ENCODE measurements around the gene NOD1. TPM values are rescaled to one million over a fixed set of nuclear protein-coding genes. Genes with fewer than 3 reads are reported as not detected.

NOD1 gene
- total RNA-seq, 1 donor from 2014 or later = 4.2 TPM

GRCh38 chr7:30460246-30460633 lies 18.3 kb downstream of the NOD1 start:
- Histone ChIP-seq H3K27me3 (ENCODE audit: control insufficient read depth, insufficient read depth, low read length) (no peaks in the 10 kb centered on the region), H3K36me3 (ENCODE audit: control insufficient read depth, insufficient read depth, low read length) (peaks cover 2% of the 10 kb centered on the region), H3K4me3 (ENCODE audit: low read depth, low read length) (no peak overlapping the region)
- DNase-seq (ENCODE audit: low read depth) (no peak), FAIRE-seq (no peak)
- TF ChIP-seq CTCF (IDR thresholded peaks at IDR 0.05; ENCODE audit: insufficient read depth, low read length, severe bottlenecking) = no peak

GRCh38 chr7:30459591-30460245 lies 18.9 kb downstream of the NOD1 start:
- FAIRE-seq (no peak), DNase-seq (ENCODE audit: low read depth) (no peak)
- Histone ChIP-seq H3K27me3 (ENCODE audit: control insufficient read depth, insufficient read depth, low read length) (no peaks in the 10 kb centered on the region), H3K4me3 (ENCODE audit: low read depth, low read length) (no peak overlapping the region), H3K36me3 (ENCODE audit: control insufficient read depth, insufficient read depth, low read length) (peaks cover 6% of the 10 kb centered on the region)
- TF ChIP-seq CTCF (IDR thresholded peaks at IDR 0.05; ENCODE audit: insufficient read depth, low read length, severe bottlenecking) = no peak

GRCh38 chr7:30458311-30458710 lies 20.3 kb downstream of the NOD1 start:
- no peak for TF ChIP-seq CTCF (IDR thresholded peaks at IDR 0.05; ENCODE audit: insufficient read depth, low read length, severe bottlenecking)
- H3K4me3 ChIP-seq (ENCODE audit: low read depth, low read length) = no peak overlapping the region
- FAIRE-seq = no peak
- H3K27me3 ChIP-seq (ENCODE audit: control insufficient read depth, insufficient read depth, low read length) = no peaks in the 10 kb centered on the region
- peaks cover 8% of the 10 kb centered on the region for H3K36me3 ChIP-seq (ENCODE audit: control insufficient read depth, insufficient read depth, low read length)
- DNase-seq (ENCODE audit: low read depth) = no peak

GRCh38 chr7:30453921-30454320 lies 24.7 kb downstream of the NOD1 start:
- TF ChIP-seq CTCF (IDR thresholded peaks at IDR 0.05; ENCODE audit: insufficient read depth, low read length, severe bottlenecking) = no peak
- H3K27me3 ChIP-seq (ENCODE audit: control insufficient read depth, insufficient read depth, low read length) = no peaks in the 10 kb centered on the region
- H3K36me3 ChIP-seq (ENCODE audit: control insufficient read depth, insufficient read depth, low read length) = peaks cover 20% of the 10 kb centered on the region
- DNase-seq (ENCODE audit: low read depth) = no peak
- H3K4me3 ChIP-seq (ENCODE audit: low read depth, low read length) = no peak overlapping the region
- peak; percentile 81 for FAIRE-seq

- DNase-seq (ENCODE audit: low read depth) = no peak
- Histone ChIP-seq H3K27me3 (ENCODE audit: control insufficient read depth, insufficient read depth, low read length) (no peaks in the 10 kb centered on the region), H3K36me3 (ENCODE audit: control insufficient read depth, insufficient read depth, low read length) (peaks cover 20% of the 10 kb centered on the region), H3K4me3 (ENCODE audit: low read depth, low read length) (no peak overlapping the region)
- no peak for FAIRE-seq
- TF ChIP-seq CTCF (IDR thresholded peaks at IDR 0.05; ENCODE audit: insufficient read depth, low read length, severe bottlenecking) = no peak
Observed at GRCh38 chr7:30453016-30453415, 25.6 kb downstream of the NOD1 start.

Data from bronchial epithelial cell (primary cell).